ENCODE results near the gene ASIC4. TPM values are rescaled to one million over a fixed set of nuclear protein-coding genes. Genes with fewer than 3 reads are reported as not detected.

ASIC4 gene
- total RNA-seq, 1 experiment from 2014 or later: 0.17 TPM

DNA sequence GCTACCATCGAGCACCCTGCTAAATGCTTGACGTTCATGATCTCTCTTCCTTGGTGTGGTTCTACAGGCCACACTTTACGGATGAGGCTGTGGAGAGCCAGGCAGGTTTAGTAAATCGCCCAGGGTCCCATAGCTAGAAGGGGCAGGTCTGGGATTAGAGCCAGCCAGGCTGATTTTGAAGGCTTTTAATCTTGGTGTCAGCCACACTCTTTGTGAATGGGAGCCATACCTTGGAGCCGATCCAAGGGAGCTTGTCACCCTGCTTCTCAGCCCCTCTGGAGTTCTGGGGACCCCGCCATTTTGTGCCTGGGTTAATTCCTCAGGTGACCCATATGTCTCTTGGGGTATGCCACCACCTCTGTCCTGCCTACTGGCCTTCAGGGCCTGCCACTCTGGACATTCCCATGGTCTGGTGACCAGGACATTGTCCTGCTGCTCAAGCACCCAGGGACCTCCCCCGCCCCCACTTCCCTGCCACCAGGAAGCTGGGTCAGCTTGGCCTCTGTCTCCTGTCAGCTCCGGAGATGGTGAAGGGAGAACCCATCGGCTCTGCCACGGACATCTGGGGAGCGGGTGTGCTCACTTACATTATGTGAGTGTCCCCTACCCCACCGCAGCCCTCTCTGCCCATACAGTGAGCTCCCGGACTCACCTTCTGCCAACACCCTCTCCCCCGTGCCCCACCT, 22.9 kb upstream of the ASIC4 start:
- Mint-ChIP-seq H3K27me3 (ENCODE audit: unreplicated experiment) (peaks cover 64% of the 10 kb centered on the region), H3K9me3 (ENCODE audit: low read depth, unreplicated experiment) (no peaks in the 10 kb centered on the region)
- no TSS peak for BruUV-seq (replicated peaks)

DNA sequence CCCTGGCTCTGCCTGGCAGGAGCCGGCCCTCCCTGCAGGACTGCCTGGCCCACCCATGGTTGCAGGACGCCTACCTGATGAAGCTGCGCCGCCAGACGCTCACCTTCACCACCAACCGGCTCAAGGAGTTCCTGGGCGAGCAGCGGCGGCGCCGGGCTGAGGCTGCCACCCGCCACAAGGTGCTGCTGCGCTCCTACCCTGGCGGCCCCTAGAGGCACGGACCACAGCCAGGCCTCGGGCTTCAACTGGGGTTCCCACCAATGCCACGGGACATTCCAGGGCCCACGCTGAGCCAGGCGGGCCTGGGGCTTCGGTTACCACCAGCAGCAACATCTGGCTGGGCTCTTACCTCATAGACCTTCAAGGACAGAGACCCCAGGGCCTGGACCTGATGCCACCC, 21.7 kb upstream of the ASIC4 start:
- CTCF ChIA-PET: no interaction called here
- intact Hi-C loops (cut with micrococcal nuclease; ENCODE audit: unreplicated experiment): no loop called here
- BruUV-seq (replicated peaks): no TSS peak
- H3K4me3 Mint-ChIP-seq (ENCODE audit: low read depth, unreplicated experiment): no peak overlapping the region
- TF ChIP-seq, protein P1, sequence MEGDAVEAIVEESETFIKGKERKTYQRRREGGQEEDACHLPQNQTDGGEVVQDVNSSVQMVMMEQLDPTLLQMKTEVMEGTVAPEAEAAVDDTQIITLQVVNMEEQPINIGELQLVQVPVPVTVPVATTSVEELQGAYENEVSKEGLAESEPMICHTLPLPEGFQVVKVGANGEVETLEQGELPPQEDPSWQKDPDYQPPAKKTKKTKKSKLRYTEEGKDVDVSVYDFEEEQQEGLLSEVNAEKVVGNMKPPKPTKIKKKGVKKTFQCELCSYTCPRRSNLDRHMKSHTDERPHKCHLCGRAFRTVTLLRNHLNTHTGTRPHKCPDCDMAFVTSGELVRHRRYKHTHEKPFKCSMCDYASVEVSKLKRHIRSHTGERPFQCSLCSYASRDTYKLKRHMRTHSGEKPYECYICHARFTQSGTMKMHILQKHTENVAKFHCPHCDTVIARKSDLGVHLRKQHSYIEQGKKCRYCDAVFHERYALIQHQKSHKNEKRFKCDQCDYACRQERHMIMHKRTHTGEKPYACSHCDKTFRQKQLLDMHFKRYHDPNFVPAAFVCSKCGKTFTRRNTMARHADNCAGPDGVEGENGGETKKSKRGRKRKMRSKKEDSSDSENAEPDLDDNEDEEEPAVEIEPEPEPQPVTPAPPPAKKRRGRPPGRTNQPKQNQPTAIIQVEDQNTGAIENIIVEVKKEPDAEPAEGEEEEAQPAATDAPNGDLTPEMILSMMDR (IDR thresholded peaks at IDR 0.05; ENCODE audit: unreplicated experiment): no peak
- peaks cover 9% of the 10 kb centered on the region for H3K36me3 Mint-ChIP-seq (ENCODE audit: insufficient read depth, unreplicated experiment)
- H3K4me1 Mint-ChIP-seq (ENCODE audit: low read depth, unreplicated experiment): no peaks in the 10 kb centered on the region
- peaks cover 53% of the 10 kb centered on the region for H3K27me3 Mint-ChIP-seq (ENCODE audit: unreplicated experiment)
- DNase-seq: no peak
- no peaks in the 10 kb centered on the region for H3K9me3 Mint-ChIP-seq (ENCODE audit: low read depth, unreplicated experiment)
- no peak overlapping the region for H3K27ac Mint-ChIP-seq (ENCODE audit: unreplicated experiment)

More for the DNA sequence above, 22.9 kb upstream of the ASIC4 start:
- TF ChIP-seq, protein P1 (IDR thresholded peaks at IDR 0.05; ENCODE audit: unreplicated experiment): no peak
- no peaks in the 10 kb centered on the region for H3K36me3 Mint-ChIP-seq (ENCODE audit: insufficient read depth, unreplicated experiment)
- no peak for DNase-seq
- H3K4me3 Mint-ChIP-seq (ENCODE audit: low read depth, unreplicated experiment): no peak overlapping the region
- H3K27ac Mint-ChIP-seq (ENCODE audit: unreplicated experiment): no peak overlapping the region
- CTCF ChIA-PET: no interaction called here
- intact Hi-C loops (cut with micrococcal nuclease; ENCODE audit: unreplicated experiment): no loop called here
- no peaks in the 10 kb centered on the region for H3K4me1 Mint-ChIP-seq (ENCODE audit: low read depth, unreplicated experiment)

DNA sequence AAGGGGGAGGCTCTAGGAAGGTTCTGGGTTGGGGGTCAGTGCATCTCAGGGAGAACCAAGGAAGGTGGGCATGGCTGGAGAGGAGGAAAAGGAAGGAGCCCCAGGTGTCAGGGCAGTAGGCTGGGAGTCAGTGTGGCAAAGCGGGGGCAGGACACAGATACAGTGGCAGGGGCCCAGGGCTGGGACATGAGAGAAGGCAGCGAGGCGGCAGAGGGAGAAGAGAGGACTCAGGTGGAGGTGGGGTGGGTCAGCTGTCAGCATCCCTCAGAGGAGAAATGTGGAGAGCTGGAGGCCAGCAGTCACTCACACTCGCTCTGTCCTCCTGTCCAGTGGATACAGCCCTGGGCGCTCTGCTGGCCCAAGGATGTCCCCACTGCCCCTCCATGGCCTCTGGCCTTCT, 21.2 kb upstream of the ASIC4 start:
- CTCF ChIA-PET: no interaction called here
- Mint-ChIP-seq H3K4me1 (ENCODE audit: low read depth, unreplicated experiment) (no peaks in the 10 kb centered on the region), H3K9me3 (ENCODE audit: low read depth, unreplicated experiment) (no peaks in the 10 kb centered on the region), H3K27me3 (ENCODE audit: unreplicated experiment) (peaks cover 48% of the 10 kb centered on the region), H3K36me3 (ENCODE audit: insufficient read depth, unreplicated experiment) (peaks cover 14% of the 10 kb centered on the region), H3K4me3 (ENCODE audit: low read depth, unreplicated experiment) (no peak overlapping the region), H3K27ac (ENCODE audit: unreplicated experiment) (no peak overlapping the region)
- no peak for DNase-seq
- intact Hi-C loops (cut with micrococcal nuclease; ENCODE audit: unreplicated experiment): no loop called here
- TF ChIP-seq, protein P1 (IDR thresholded peaks at IDR 0.05; ENCODE audit: unreplicated experiment): no peak
- BruUV-seq (replicated peaks): no TSS peak

DNA sequence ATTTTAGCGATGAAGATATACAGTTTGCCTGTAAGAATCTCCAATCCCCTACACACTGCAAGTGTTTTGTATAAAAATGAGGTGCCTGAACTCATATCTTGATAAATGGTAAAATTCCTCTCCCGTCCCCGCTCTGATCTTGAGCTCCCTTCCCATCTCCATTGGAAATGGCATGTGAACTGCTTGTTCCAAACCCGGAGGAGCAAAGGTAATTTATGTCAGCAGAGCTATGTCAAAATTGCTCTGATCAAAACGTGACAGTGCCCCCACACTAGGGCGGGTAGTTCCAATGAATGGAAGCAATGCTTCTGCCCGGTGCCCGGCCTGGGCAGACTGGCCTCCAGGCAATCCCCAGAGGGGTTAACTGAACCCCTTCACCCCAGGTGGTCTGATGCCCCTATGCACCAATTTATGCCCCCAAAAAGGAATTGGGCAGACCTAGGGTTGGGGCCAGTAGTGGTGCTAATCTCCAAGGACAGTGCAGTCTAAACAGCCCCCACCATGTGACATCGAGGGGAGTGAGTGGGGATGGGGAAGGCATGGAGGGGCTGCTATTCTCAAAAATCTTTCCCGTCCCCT, 19.2 kb upstream of the ASIC4 start:
- CTCF ChIA-PET: interaction anchor here (0.5 to 2.4 kb wide), 25 partner anchors 9 to 194 kb away, joined by 3 to 74 read pairs (median 4); partner anchors contain the start of genes ASIC4, CHPF, DNPEP and STK11IP
- peaks cover 33% of the 10 kb centered on the region for H3K36me3 Mint-ChIP-seq (ENCODE audit: insufficient read depth, unreplicated experiment)
- H3K4me3 Mint-ChIP-seq (ENCODE audit: low read depth, unreplicated experiment): no peak overlapping the region
- H3K27ac Mint-ChIP-seq (ENCODE audit: unreplicated experiment): no peak overlapping the region
- no TSS peak for BruUV-seq (replicated peaks)
- peaks cover 18% of the 10 kb centered on the region for H3K4me1 Mint-ChIP-seq (ENCODE audit: low read depth, unreplicated experiment)
- no peak for DNase-seq
- no peaks in the 10 kb centered on the region for H3K9me3 Mint-ChIP-seq (ENCODE audit: low read depth, unreplicated experiment)
- intact Hi-C loops (cut with micrococcal nuclease; ENCODE audit: unreplicated experiment): no loop called here
- TF ChIP-seq, protein P1 (IDR thresholded peaks at IDR 0.05; ENCODE audit: unreplicated experiment): no peak
- peaks cover 43% of the 10 kb centered on the region for H3K27me3 Mint-ChIP-seq (ENCODE audit: unreplicated experiment)
